Hepatocyte (in vitro differentiated cells): Measurements from ENCODE around the gene NUP155.

Source experiments
- CTCF ChIP-seq: fragments of 200-600 bp; sonication (generic); IDR thresholded peaks from 2 replicates; pipeline ENCODE4 v1.5.1; 2016; ENCODE audit warnings: antibody characterized with exemption, mild to moderate bottlenecking; ENCODE audit not compliant: poor library complexity
- EZH2 ChIP-seq: fragments of 200-600 bp; sonication (generic); IDR thresholded peaks from 2 replicates; pipeline ENCODE4 v1.6.1; 2016; ENCODE audit warnings: antibody characterized with exemption, mild to moderate bottlenecking, borderline replicate concordance
- EZH2phosphoT487 ChIP-seq: fragments of 200-600 bp; sonication (generic); IDR thresholded peaks from one replicate; pipeline ENCODE4 v1.6.1; 2018; ENCODE audit warnings: antibody characterized with exemption, mild to moderate bottlenecking, low read depth, moderate library complexity; ENCODE audit not compliant: unreplicated experiment, severe bottlenecking

GRCh38 chr5:37248421-37248969 is 122.4 kb downstream of the NUP155 start:
- TF ChIP-seq CTCF, result no peak
- no peak for TF ChIP-seq EZH2
- no peak for TF ChIP-seq EZH2phosphoT487
